Esophagus (tissue), 2 donors: Measurements from ENCODE around the gene PKN3. TPM values are rescaled to one million over a fixed set of nuclear protein-coding genes. Genes with fewer than 3 reads are reported as not detected.

Experiments used
- H3K27ac ChIP-seq, 2 donors: one replicate each; pipeline ENCODE4 v1.5.1; 2013; ENCODE audit warnings: low read depth in 2 of 2, mild to moderate bottlenecking in 2 of 2, inconsistent platforms in 1 of 2, low read length in 1 of 2, moderate library complexity in 1 of 2
- H3K27me3 ChIP-seq, 2 donors: one replicate each; pipeline ENCODE4 v1.6.1; 2013; ENCODE audit warnings: low read length in 2 of 2, control low read depth in 1 of 2, mild to moderate bottlenecking in 1 of 2; ENCODE audit not compliant: insufficient read depth in 2 of 2, control insufficient read depth in 1 of 2
- H3K36me3 ChIP-seq, 2 donors: one replicate each; pipeline ENCODE4 v1.6.1; 2013; ENCODE audit warnings: low read length in 1 of 2; ENCODE audit not compliant: control insufficient read depth in 2 of 2, insufficient read depth in 2 of 2
- H3K4me1 ChIP-seq, 2 donors: one replicate each; pipeline ENCODE4 v1.6.1; 2013; ENCODE audit warnings: low read length in 1 of 2; ENCODE audit not compliant: control insufficient read depth in 2 of 2, insufficient read depth in 2 of 2
- H3K4me3 ChIP-seq, 2 donors: one replicate each; pipeline ENCODE4 v1.5.1; 2013; ENCODE audit warnings: low read length in 2 of 2, mild to moderate bottlenecking in 2 of 2, low read depth in 1 of 2, moderate library complexity in 1 of 2
- H3K9me3 ChIP-seq, 2 donors: one replicate each; pipeline ENCODE4 v1.6.1; 2013; ENCODE audit warnings: mild to moderate bottlenecking in 2 of 2, low read depth in 1 of 2, low read length in 1 of 2, moderate library complexity in 1 of 2; ENCODE audit not compliant: control insufficient read depth in 2 of 2, insufficient read depth in 1 of 2
- WGBS, 2 donors: extraction: QIAGEN DNeasy Blood & Tissue Kit; methylation state at CpG; one replicate each; pipeline ENCODE4 v1.1.7; 2013; 5-methylcytosine and 5-hydroxymethylcytosine counted together
- polyA plus RNA-seq, 2 donors: library from polyadenylated mRNA; stranded (reverse); fragments of 200-250 nt; gene quantifications; one replicate each; pipeline ENCODE4 v1.2.3, GENCODE V29; 2013
- donor health status: healthy with polysubstance abuse.
- donor health status: Bipolar disorder and iron deficiency.

PKN3 gene
- polyA plus RNA-seq, 2 donors: 3.5 to 4.3 TPM

GRCh38 chr9:128713941-128714573 lies 11.8 kb downstream of the PKN3 start:
- WGBS, 2 donors: 92 to 94% methylated on average over 19 of the region's 19 CpGs
- no peak overlapping the region for H3K27ac ChIP-seq
- no peaks in the 10 kb centered on the region for H3K4me1 ChIP-seq
- H3K4me3 ChIP-seq: no peak overlapping the region
- H3K9me3 ChIP-seq: no peaks in the 10 kb centered on the region
- peaks cover 0 to 3% of the 10 kb centered on the region in 2 donors for H3K36me3 ChIP-seq
- H3K27me3 ChIP-seq: no peaks in the 10 kb centered on the region

DNA sequence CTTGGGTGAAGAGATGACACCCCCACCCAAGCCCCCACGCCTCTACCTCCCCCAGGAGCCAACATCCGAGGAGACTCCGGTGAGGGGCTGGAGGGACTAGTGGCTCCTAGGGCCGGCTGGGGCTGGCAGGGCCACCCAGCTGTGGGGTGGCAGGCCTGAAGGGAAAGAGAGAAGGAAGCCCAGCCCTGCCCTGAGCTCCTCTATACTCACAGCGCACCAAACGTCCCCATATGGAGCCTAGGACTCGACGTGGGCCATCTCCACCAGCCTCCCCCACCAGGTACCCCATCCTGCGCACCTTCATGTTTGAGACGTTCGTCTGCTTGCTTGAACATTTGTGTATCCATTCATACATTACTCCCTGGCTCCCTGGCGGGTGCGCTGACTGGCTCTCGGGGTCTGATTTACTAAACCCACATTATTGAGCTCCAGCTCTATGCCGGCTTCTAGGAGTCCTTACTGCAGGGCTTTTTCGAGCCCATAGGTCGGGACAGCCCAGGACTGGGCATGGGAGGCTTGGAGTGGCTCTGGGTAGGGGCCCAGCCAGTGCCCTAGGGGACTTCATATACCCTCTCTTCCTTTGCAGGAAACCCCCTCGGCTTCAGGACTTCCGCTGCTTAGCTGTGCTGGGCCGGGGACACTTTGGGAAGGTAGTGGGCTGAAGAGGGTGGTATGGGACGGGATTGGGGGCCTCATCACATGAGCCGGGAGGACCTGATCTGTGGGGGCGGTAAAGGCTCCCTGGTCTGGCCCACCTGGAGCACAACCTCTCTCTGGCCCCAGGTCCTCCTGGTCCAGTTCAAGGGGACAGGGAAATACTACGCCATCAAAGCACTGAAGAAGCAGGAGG lies 12.5 kb downstream of the PKN3 start:
- Histone ChIP-seq H3K36me3 (peaks cover 0 to 3% of the 10 kb centered on the region in 2 donors), H3K27ac (no peak overlapping the region), H3K27me3 (no peaks in the 10 kb centered on the region), H3K4me1 (no peaks in the 10 kb centered on the region), H3K4me3 (no peak overlapping the region), H3K9me3 (no peaks in the 10 kb centered on the region)
- 89 to 93% methylated on average over 24 of the region's 24 CpGs for WGBS, 2 donors

GRCh38 chr9:128715436-128715750 lies 13.1 kb downstream of the PKN3 start:
- 86 to 87% methylated on average over 6 of the region's 6 CpGs for WGBS, 2 donors

GRCh38 chr9:128716581-128717254 lies 14.4 kb downstream of the PKN3 start:
- Histone ChIP-seq H3K4me1 (no peaks in the 10 kb centered on the region), H3K27ac (no peak overlapping the region), H3K36me3 (peaks cover 0 to 14% of the 10 kb centered on the region in 2 donors), H3K9me3 (no peaks in the 10 kb centered on the region), H3K27me3 (no peaks in the 10 kb centered on the region), H3K4me3 (no peak overlapping the region)
- 88% methylated on average over 7 of the region's 7 CpGs for WGBS, 2 donors

More at GRCh38 chr9:128715436-128715750, 13.1 kb downstream of the PKN3 start:
- Histone ChIP-seq H3K4me3 (no peak overlapping the region), H3K27me3 (no peaks in the 10 kb centered on the region), H3K36me3 (peaks cover 0 to 4% of the 10 kb centered on the region in 2 donors), H3K9me3 (no peaks in the 10 kb centered on the region), H3K4me1 (no peaks in the 10 kb centered on the region), H3K27ac (no peak overlapping the region)

GRCh38 chr9:128718047-128718446 lies 15.7 kb downstream of the PKN3 start:
- Histone ChIP-seq H3K4me3 (no peak overlapping the region), H3K36me3 (peaks cover 0 to 14% of the 10 kb centered on the region in 2 donors), H3K9me3 (no peaks in the 10 kb centered on the region), H3K27me3 (no peaks in the 10 kb centered on the region), H3K4me1 (peaks cover 0 to 6% of the 10 kb centered on the region in 2 donors), H3K27ac (no peak overlapping the region)
- WGBS, 2 donors: 72 to 79% methylated on average over 8 of the region's 8 CpGs

GRCh38 chr9:128718475-128718874 lies 16.2 kb downstream of the PKN3 start:
- H3K4me3 ChIP-seq: no peak overlapping the region
- H3K27me3 ChIP-seq: no peaks in the 10 kb centered on the region
- no peaks in the 10 kb centered on the region for H3K9me3 ChIP-seq
- peaks cover 0 to 8% of the 10 kb centered on the region in 2 donors for H3K4me1 ChIP-seq
- WGBS, 2 donors: 61 to 69% methylated on average over 5 of the region's 5 CpGs
- no peak overlapping the region for H3K27ac ChIP-seq
- peaks cover 0 to 13% of the 10 kb centered on the region in 2 donors for H3K36me3 ChIP-seq

DNA sequence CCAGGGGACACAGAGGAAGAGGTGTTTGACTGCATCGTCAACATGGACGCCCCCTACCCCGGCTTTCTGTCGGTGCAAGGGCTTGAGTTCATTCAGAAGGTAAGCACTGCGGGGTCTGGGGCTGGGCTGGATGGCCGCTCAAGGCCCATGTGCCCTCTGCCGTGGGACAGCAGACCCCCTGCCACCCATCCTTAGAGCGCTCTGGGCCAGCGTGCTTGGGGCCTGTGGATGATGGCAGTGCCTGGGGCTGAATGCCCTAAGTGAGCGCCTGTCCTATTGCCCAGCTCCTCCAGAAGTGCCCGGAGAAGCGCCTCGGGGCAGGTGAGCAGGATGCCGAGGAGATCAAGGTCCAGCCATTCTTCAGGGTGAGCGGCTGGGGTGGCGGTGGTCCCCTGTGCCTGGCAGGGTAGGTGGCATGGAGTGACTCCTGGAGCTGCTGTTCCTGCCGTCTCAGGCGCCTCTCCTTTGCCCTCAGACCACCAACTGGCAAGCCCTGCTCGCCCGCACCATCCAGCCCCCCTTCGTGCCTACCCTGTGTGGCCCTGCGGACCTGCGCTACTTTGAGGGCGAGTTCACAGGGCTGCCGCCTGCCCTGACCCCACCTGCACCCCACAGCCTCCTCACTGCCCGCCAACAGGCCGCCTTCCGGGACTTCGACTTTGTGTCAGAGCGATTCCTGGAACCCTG lies 17.8 kb downstream of the PKN3 start:
- WGBS, 2 donors: 90 to 91% methylated on average over 29 to 30 of the region's 30 CpGs
- peaks cover 3 to 15% of the 10 kb centered on the region in 2 donors for H3K4me1 ChIP-seq
- peaks cover 0 to 13% of the 10 kb centered on the region in 2 donors for H3K36me3 ChIP-seq
- no peaks in the 10 kb centered on the region for H3K27me3 ChIP-seq
- no peaks in the 10 kb centered on the region for H3K9me3 ChIP-seq
- peak overlapping the region in 1 of 2 donors; percentile 74 for H3K27ac ChIP-seq
- H3K4me3 ChIP-seq: no peak overlapping the region

DNA sequence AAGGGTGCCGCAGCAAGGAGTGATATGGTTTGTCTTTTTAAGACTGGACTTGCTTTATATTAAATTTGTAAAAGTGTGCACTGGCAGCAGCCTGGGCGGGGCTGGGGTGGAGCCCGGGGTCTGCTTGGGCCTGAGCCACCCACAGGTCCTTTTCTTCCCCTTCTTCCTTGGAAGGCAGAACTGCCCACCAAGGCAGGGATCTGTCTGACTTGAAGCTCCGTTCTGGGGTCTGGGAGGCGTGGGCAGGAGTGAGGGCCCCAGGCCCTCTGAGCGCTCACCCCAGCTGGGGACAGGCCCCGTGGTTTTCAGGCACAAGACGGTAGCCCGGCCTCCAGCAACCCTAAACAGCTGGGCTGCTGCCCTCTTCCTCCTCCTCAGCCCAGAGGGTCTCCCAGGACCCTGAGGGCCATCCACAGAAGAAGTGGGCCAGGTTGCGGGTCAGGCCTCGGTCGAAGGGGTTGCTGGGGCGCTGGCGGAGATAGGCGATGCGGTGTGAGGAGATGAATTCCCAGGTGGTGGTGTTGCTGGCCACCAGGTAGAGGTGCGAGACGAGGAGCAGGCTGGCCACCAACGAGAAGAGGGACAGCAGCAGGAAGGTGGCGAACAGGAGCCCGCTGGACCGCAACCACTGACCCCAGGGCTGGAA lies 18.7 kb downstream of the PKN3 start:
- H3K9me3 ChIP-seq: no peaks in the 10 kb centered on the region
- H3K36me3 ChIP-seq: peaks cover 0 to 13% of the 10 kb centered on the region in 2 donors
- no peak overlapping the region for H3K4me3 ChIP-seq
- H3K4me1 ChIP-seq: peaks cover 3 to 15% of the 10 kb centered on the region in 2 donors
- H3K27me3 ChIP-seq: no peaks in the 10 kb centered on the region
- no peak overlapping the region for H3K27ac ChIP-seq
- 88 to 90% methylated on average over 21 to 22 of the region's 22 CpGs for whole genome bisulfite sequencing, 2 donors
